ENCODE measurements around the gene MFSD8.
"Not testable (repeated sequence)": the region's sequence is repeated elsewhere in the genome, so short reads cannot be mapped to it uniquely, and the experiment has no call there.

MFSD8 gene

GRCh38 chr4:127930175-127930574 is 34.8 kb downstream of the MFSD8 start:
- no peak for DNase-seq

GRCh38 chr4:127925720-127926119 is 39.3 kb downstream of the MFSD8 start:
- not testable (repeated sequence) for DNase-seq

GRCh38 chr4:127922226-127922625 is 42.7 kb downstream of the MFSD8 start:
- no peak for DNase-seq

GRCh38 chr4:127920521-127920920 is 44.5 kb downstream of the MFSD8 start:
- no peak for DNase-seq

- no peak for DNase-seq
Observed at GRCh38 chr4:127917151-127917550, 47.8 kb downstream of the MFSD8 start.

- no peak for DNase-seq
Observed at GRCh38 chr4:127916512-127916911, 48.5 kb downstream of the MFSD8 start.

- DNase-seq: no peak
Observed at GRCh38 chr4:127905029-127905428, 59.9 kb downstream of the MFSD8 start.

- not testable (repeated sequence) for DNase-seq
Observed at GRCh38 chr4:127899682-127900081, 65.3 kb downstream of the MFSD8 start.

- DNase-seq: no peak
Observed at GRCh38 chr4:127896528-127896927, 68.4 kb downstream of the MFSD8 start.

GRCh38 chr4:127896069-127896468 is 68.9 kb downstream of the MFSD8 start:
- no peak for DNase-seq

GRCh38 chr4:127889903-127890302 is 75.1 kb downstream of the MFSD8 start:
- no peak for DNase-seq

- DNase-seq: no peak
Observed at GRCh38 chr4:127888559-127888958, 76.4 kb downstream of the MFSD8 start.

GRCh38 chr4:127881563-127881864 is 83.5 kb downstream of the MFSD8 start:
- no peak for DNase-seq

- DNase-seq: peak; percentile 97
Observed at GRCh38 chr4:127880763-127881562, 84.0 kb downstream of the MFSD8 start, which contains the start of gene PLK4. Gene PLK4 (plus strand): TSS chr4:127880893. CDS start chr4:127881135, 242 bp downstream.

GRCh38 chr4:127875791-127876190 is 89.2 kb downstream of the MFSD8 start:
- no peak for DNase-seq

- DNase-seq: peak; percentile 25
Observed at GRCh38 chr4:127870688-127871087, 94.3 kb downstream of the MFSD8 start.

GRCh38 chr4:127870281-127870680 is 94.7 kb downstream of the MFSD8 start:
- DNase-seq: no peak

GRCh38 chr4:127868196-127868595 is 96.8 kb downstream of the MFSD8 start:
- no peak for DNase-seq

All from hematopoietic multipotent progenitor cell treated with erythropoietin and hydrocortisone succinate and interleukin-3 and kit ligand, for 8 days (in vitro differentiated cells).